Left ventricle myocardium inferior (tissue), 1 donor: ENCODE results near the gene ERICH3. TPM values are rescaled to one million over a fixed set of nuclear protein-coding genes. Genes with fewer than 3 reads are reported as not detected.

Experiments used
- DNase-seq: peaks from one replicate; pipeline ENCODE4 v3.0.0-alpha.2; 2020
- H3K27ac ChIP-seq: fragments of 200-600 bp; replicated peaks from 2 replicates; pipeline ENCODE4 v1.8.0; 2021
- H3K27me3 ChIP-seq: fragments of 200-600 bp; 2 replicates; pipeline ENCODE4 v1.8.0; 2021; ENCODE audit warnings: low read depth
- H3K36me3 ChIP-seq: fragments of 200-600 bp; 2 replicates; pipeline ENCODE4 v1.8.0; 2021
- H3K4me1 ChIP-seq: fragments of 200-600 bp; 2 replicates; pipeline ENCODE4 v1.8.0; 2021
- H3K4me3 ChIP-seq: fragments of 200-600 bp; 2 replicates; pipeline ENCODE4 v1.8.0; 2021; ENCODE audit warnings: mild to moderate bottlenecking, moderate library complexity
- H3K9me3 ChIP-seq: fragments of 200-600 bp; replicated peaks from 2 replicates; pipeline ENCODE4 v1.8.0; 2021
- CTCF ChIP-seq: fragments of 200-600 bp; IDR thresholded peaks from 2 replicates; pipeline ENCODE4 v1.8.0; 2021; ENCODE audit warnings: antibody characterized with exemption, mild to moderate bottlenecking, borderline replicate concordance
- intact Hi-C: fragments of 100-400 bp; cut with micrococcal nuclease; formaldehyde crosslinking; loops from one replicate; pipeline ENCODE4 v1.11.0; 2022
- total RNA-seq: library from RNA; stranded (reverse); fragmentation: NEBNext Ultra II Directional; extraction: Animal tissue kit (Norgen Biotek cat#: 25700); gene quantifications from one replicate; pipeline ENCODE4 v1.2.1, GENCODE V29; 2021
- donor health status: DM: no; HTN: yes; CAD: no; lungs with severe emphysema.

The ERICH3 gene
- total RNA-seq, 1 donor from 2014 or later = not detected

GRCh38 chr1:74610961-74611360, 62.6 kb downstream of the ERICH3 start:
- H3K4me3 ChIP-seq = no peak overlapping the region
- H3K27ac ChIP-seq = no peak overlapping the region
- H3K9me3 ChIP-seq = no peaks in the 10 kb centered on the region
- TF ChIP-seq CTCF = no peak
- intact Hi-C loops = no loop called here
- H3K4me1 ChIP-seq = no peaks in the 10 kb centered on the region
- H3K36me3 ChIP-seq = no peaks in the 10 kb centered on the region
- no peaks in the 10 kb centered on the region for H3K27me3 ChIP-seq
- no peak for DNase-seq

GRCh38 chr1:74609810-74610371, 63.7 kb downstream of the ERICH3 start:
- Histone ChIP-seq H3K9me3 (peaks cover 3% of the 10 kb centered on the region), H3K4me3 (no peak overlapping the region), H3K4me1 (no peaks in the 10 kb centered on the region), H3K36me3 (no peaks in the 10 kb centered on the region), H3K27ac (no peak overlapping the region), H3K27me3 (no peaks in the 10 kb centered on the region)
- intact Hi-C loops = no loop called here
- TF ChIP-seq CTCF = no peak
- DNase-seq = no peak

- no peak for TF ChIP-seq CTCF
- intact Hi-C loops = no loop called here
- H3K9me3 ChIP-seq = no peaks in the 10 kb centered on the region
- no peaks in the 10 kb centered on the region for H3K4me1 ChIP-seq
- DNase-seq = no peak
- no peaks in the 10 kb centered on the region for H3K27me3 ChIP-seq
- no peak overlapping the region for H3K4me3 ChIP-seq
- no peaks in the 10 kb centered on the region for H3K36me3 ChIP-seq
- no peak overlapping the region for H3K27ac ChIP-seq
Observed at GRCh38 chr1:74596717-74597116, 76.9 kb downstream of the ERICH3 start.

- Histone ChIP-seq H3K27me3 (peaks cover 3% of the 10 kb centered on the region), H3K36me3 (no peaks in the 10 kb centered on the region), H3K9me3 (no peaks in the 10 kb centered on the region), H3K4me1 (no peaks in the 10 kb centered on the region), H3K27ac (no peak overlapping the region), H3K4me3 (no peak overlapping the region)
- TF ChIP-seq CTCF = no peak
- no peak for DNase-seq
- intact Hi-C loops = no loop called here
Observed at GRCh38 chr1:74593887-74594866, 79.4 kb downstream of the ERICH3 start.

- no peak for TF ChIP-seq CTCF
- no peaks in the 10 kb centered on the region for H3K4me1 ChIP-seq
- H3K27me3 ChIP-seq = peaks cover 3% of the 10 kb centered on the region
- intact Hi-C loops = no loop called here
- no peak overlapping the region for H3K27ac ChIP-seq
- no peaks in the 10 kb centered on the region for H3K9me3 ChIP-seq
- DNase-seq = no peak
- no peak overlapping the region for H3K4me3 ChIP-seq
- no peaks in the 10 kb centered on the region for H3K36me3 ChIP-seq
Observed at GRCh38 chr1:74592580-74593355, 80.8 kb downstream of the ERICH3 start.
